T1000 (cell line): ENCODE results near the gene DES.
A peak's percentile ranks its signal among the peaks of the same experiment; 100 is the strongest.

Experiments
- DNase-seq: peaks from one replicate; lab custom pipeline; 2025; ENCODE audit warnings: mixed read lengths; lab: John Stamatoyannopoulos, UW

DES gene

DNA sequence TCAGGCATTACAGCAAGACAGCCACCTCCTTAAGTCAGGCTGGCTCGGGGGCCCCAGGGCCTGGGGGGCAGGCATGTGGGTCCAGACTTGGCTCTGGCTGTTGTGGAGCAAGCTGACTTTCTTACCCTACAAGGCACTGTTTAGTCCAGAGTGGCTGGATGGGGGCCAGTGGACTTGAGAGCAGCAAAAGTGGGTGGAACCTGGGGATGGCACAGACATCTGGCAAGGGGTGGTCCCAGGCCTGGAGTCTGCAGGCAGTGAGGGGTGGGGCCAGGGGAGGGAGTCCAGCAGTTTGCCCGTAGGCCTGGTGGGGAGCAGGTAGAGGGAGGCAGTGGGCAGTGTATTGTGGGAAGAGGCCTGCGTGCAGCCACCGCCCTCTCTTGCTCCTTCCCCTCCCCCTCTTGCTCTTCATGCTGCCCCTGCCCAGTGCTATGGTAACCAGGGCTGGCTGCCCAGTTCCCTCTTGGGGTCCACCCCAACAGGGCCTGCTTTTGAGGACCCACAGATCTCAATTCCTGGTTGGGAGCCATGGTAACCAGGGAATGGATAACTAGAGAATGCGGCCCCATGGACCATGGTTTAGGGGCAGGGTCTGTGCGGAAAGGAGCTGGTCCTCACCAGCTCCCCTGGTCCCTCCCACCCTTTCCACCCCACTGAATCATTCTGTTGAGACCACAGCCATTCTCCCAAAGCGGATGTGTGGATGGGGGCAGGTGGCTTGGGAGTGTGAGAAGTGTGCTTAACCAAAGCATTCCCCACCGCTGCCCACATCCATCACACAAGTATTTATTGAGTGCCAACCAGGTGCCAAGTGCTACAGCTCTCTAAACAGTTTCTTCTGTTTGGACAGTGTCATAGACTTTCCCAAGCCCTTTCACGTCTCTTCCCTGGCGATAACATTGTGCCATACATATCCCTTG, 35.8 kb downstream of the DES start:
- no peak for DNase-seq

DNA sequence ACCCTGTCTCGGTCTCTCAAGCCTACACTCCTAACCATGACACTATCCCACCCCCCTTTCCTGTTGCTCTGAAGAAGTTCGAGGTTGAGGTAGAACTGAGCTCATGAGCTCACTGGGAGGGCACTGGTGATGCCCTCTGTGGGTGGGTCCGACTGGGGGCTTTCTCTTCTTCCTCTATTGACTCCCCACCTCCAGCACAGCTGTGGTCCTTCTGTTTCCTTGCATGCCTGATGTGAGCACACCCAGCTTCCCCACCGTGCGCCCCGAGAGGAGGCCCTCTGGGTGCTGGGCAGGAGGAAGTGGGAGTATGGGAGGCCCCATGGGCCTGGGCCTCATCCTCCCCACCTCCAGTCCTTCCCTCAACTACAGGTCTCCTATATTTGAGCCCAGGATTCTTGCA, 37.4 kb downstream of the DES start:
- DNase-seq = no peak

GRCh38 chr2:219457784-219458369, 39.7 kb downstream of the DES start:
- DNase-seq = no peak

- no peak for DNase-seq
Measured at GRCh38 chr2:219458996-219459395, 40.8 kb downstream of the DES start.

- peak; percentile 32 for DNase-seq
Measured at GRCh38 chr2:219459460-219460311, 41.5 kb downstream of the DES start.

GRCh38 chr2:219460424-219460926, 42.3 kb downstream of the DES start:
- peak; percentile 72 for DNase-seq

DNA sequence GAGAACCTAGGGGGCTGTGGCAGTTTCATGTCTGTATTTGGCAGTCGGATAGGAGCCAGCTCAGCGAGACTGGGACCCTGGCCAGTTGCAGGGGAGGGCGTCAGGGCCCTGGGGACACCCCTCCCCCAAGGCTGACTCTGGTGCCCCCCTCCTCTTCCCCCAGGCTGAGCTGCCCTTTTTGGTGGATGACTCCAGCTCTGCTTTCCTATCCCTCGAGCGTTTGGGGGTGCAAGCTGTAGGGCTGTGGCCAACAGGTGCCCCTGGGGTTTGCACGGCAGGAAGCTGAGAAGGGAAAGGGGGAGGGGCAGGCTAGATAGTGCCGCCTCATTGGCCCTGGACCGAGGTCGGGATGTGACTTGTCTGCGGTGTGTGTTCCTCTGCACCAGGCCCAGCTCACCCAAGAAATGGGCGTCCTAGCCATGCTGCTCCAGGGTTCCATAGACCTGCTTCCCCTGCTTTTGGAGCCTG, 42.9 kb downstream of the DES start:
- DNase-seq = peak; percentile 55

GRCh38 chr2:219461669-219462068, 43.5 kb downstream of the DES start:
- no peak for DNase-seq

- DNase-seq = no peak
Measured at GRCh38 chr2:219462349-219462748, 44.2 kb downstream of the DES start.

DNA sequence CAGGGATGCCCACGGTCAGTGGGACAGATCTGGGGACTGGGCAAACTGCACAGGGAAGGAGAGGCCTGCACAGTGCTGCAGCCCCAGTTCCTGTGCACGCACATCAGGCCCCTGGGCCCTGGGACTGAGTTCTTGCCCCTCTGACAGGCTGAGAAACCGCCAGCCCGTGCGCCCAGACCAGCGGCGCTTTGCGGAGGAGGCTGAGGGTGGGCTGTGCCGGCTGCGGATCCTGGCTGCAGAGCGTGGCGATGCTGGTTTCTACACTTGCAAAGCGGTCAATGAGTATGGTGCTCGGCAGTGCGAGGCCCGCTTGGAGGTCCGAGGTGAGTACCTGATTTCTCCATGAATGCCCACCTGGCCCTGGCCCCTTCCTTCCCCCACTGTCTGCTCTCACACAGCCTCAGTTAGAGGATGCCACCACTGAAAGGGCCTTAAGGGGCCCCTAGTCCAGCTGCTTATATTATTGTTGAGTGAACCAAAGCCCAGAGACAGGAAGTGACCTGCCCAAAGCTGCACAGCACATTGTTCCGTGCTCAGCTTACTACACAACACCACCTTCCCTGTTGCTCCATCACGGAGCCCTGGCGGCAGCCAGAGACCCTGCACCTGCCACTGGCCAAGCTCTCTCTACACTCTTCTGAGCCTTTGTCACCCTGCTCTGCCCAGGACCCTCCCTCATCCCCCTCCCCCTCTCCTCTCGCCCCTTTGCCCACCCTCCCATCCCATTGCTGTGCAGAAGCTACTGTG, 46.3 kb downstream of the DES start:
- DNase-seq = no peak

GRCh38 chr2:219465659-219466561, 47.7 kb downstream of the DES start:
- DNase-seq = no peak

- no peak for DNase-seq
Measured at GRCh38 chr2:219466816-219467735, 48.9 kb downstream of the DES start.

DNA sequence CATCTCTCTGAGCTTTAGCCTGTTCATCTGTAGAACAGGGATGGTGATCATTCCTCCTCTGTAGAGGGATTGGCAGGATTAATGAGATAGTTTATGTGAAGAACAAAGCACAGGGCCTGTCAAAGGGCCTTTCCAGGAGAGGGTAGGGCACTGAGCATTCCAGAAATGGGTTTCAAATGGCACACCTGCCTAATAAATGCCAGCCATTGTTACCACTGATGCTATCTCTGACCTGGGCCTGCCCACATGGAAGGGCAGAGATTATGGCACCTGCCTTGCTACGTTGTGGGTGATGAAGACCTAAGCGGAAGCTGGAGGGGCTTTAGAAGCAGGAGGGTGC, 49.5 kb downstream of the DES start:
- no peak for DNase-seq

DNA sequence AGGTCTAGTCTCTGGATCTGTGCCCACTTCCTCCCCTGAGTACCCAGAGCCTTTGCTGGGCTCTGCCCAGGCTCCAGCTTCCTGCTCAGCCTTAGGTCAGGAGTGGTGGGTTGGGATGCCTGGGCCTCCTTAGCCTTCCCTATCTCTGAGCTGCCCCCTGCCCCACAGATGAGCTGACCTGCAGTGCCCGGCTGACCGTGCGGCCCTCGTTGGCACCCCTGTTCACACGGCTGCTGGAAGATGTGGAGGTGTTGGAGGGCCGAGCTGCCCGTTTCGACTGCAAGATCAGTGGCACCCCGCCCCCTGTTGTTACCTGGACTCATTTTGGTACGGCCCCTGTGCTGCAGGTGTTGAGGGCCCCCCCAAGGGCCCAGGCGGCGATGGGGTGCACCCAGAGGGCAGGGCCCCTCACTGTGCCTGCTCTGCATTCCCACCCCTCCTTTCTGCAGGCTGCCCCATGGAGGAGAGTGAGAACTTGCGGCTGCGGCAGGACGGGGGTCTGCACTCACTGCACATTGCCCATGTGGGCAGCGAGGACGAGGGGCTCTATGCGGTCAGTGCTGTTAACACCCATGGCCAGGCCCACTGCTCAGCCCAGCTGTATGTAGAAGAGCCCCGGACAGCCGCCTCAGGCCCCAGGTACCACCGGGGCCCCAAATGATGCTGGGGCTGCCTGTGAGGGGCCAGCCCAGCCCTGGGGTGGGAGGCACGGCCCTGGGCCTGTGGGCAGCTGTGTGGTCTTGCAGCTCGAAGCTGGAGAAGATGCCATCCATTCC, 50.4 kb downstream of the DES start:
- DNase-seq = no peak

DNA sequence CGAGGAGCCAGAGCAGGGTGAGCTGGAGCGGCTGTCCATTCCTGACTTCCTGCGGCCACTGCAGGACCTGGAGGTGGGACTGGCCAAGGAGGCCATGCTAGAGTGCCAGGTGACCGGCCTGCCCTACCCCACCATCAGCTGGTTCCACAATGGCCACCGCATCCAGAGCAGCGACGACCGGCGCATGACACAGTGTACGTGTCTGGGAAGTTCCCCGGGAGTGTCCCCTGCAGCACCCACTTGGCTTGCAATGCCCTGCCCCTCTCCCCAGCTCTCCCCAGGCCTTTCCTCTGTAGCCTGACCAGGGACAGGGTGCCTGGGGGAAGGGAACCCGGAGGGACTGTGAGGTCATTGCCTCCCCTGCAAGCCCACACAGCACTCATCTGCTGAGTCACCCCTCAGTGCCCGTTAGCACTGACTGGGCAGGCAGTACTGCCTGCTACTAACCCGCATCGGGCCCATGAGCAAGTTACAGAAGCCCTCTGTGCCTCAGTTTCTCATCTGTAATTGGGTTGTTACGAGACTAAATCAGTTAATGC, 51.1 kb downstream of the DES start:
- DNase-seq = peak; percentile 33

DNA sequence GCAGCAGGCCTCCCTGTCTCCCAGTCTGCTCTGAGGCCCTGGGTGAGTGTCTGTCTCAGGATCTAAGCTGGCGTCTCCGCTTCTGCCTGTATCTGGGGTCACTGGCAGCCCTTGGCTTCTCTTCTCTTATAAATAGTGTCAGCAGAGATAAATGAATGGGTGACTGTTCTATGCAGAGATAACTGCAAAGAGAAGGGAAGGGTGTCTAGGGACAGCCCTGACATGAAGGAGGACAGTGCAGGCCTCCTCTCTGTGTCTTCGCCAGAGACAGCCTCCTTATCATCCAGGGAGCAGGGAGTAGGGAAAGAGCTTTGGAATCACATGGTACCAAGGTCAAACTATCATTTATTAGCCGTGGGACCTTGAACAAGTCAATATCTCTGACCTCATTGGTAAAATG, 52.3 kb downstream of the DES start:
- DNase-seq = no peak

- DNase-seq = no peak
Measured at GRCh38 chr2:219471476-219472371, 53.5 kb downstream of the DES start.
